ENCODE measurements around the gene TCFL5.
A peak's percentile ranks its signal among the peaks of the same experiment; 100 is the strongest.

TCFL5 gene

GRCh38 chr20:62835931-62836861 lies 25.4 kb downstream of the TCFL5 start:
- ChIA-PET POLR2A (ENCODE audit: low non-redundant PET) (interaction anchor here (0.5 kb wide), 1 partner anchor 195 kb away, joined by 3 read pairs; no protein-coding TSS in a partner anchor), CTCF (interaction anchor here (0.5 to 1.4 kb wide), 8 partner anchors 10 to 173 kb away, joined by 3 to 6 read pairs (median 3); no protein-coding TSS in a partner anchor)
- DNase-seq (ENCODE audit: low spot score), result peak; percentile 61
- H3K27ac ChIP-seq, result no peak overlapping the region
- no peak for TF ChIP-seq CTCF (conservative IDR thresholded peaks at IDR 0.05; ENCODE audit: low read depth)

GRCh38 chr20:62834967-62835730 lies 26.5 kb downstream of the TCFL5 start:
- ChIA-PET POLR2A (ENCODE audit: low non-redundant PET) (interaction anchor here (0.5 kb wide), 1 partner anchor 194 kb away, joined by 3 read pairs; no protein-coding TSS in a partner anchor), CTCF (interaction anchor here (0.6 to 1.4 kb wide), 5 partner anchors 12 to 257 kb away, joined by 3 to 6 read pairs (median 3); no protein-coding TSS in a partner anchor)
- no peak for DNase-seq (ENCODE audit: low spot score)
- no peak overlapping the region for H3K27ac ChIP-seq
- TF ChIP-seq CTCF (conservative IDR thresholded peaks at IDR 0.05; ENCODE audit: low read depth), result no peak

- no peak for DNase-seq (ENCODE audit: low spot score)
- H3K27ac ChIP-seq, result peak overlapping the region; percentile 71
- CTCF ChIA-PET, result interaction anchor here (0.6 to 1.9 kb wide), 6 partner anchors 10 to 686 kb away, joined by 3 to 11 read pairs (median 4); no protein-coding TSS in a partner anchor
- POLR2A ChIA-PET (ENCODE audit: low non-redundant PET), result interaction anchor here (0.6 kb wide), 1 partner anchor 1023 kb away, joined by 3 read pairs; no protein-coding TSS in a partner anchor
- no peak for TF ChIP-seq CTCF (conservative IDR thresholded peaks at IDR 0.05; ENCODE audit: low read depth)
These were observed 28.7 kb downstream of the TCFL5 start for GRCh38 chr20:62832951-62833391.

GRCh38 chr20:62832212-62832922 lies 29.3 kb downstream of the TCFL5 start:
- CTCF ChIA-PET, result interaction anchor here (0.6 to 1.9 kb wide), 7 partner anchors 9 to 1142 kb away, joined by 3 to 11 read pairs (median 4); no protein-coding TSS in a partner anchor
- POLR2A ChIA-PET (ENCODE audit: low non-redundant PET), result no interaction called here
- no peak for DNase-seq (ENCODE audit: low spot score)
- TF ChIP-seq CTCF (conservative IDR thresholded peaks at IDR 0.05; ENCODE audit: low read depth), result no peak
- H3K27ac ChIP-seq, result peak overlapping the region; percentile 71

GRCh38 chr20:62831854-62832211 lies 29.8 kb downstream of the TCFL5 start:
- ChIA-PET POLR2A (ENCODE audit: low non-redundant PET) (no interaction called here), CTCF (interaction anchor here (0.6 to 1.9 kb wide), 4 partner anchors 9 to 1142 kb away, joined by 3 to 11 read pairs (median 4); no protein-coding TSS in a partner anchor)
- DNase-seq (ENCODE audit: low spot score), result no peak
- H3K27ac ChIP-seq, result peak overlapping the region; percentile 71
- TF ChIP-seq CTCF (conservative IDR thresholded peaks at IDR 0.05; ENCODE audit: low read depth), result no peak

All from RWPE1 (cell line).